Endothelial cell of umbilical vein (primary cell): ENCODE data around the gene MINAR2. TPM values are rescaled to one million over a fixed set of nuclear protein-coding genes. Genes with fewer than 3 reads are reported as not detected.

ENCODE experiments used
- BruUV-seq: library from RNA; stranded (reverse); fragments of 400-500 nt; replicated peaks from 2 replicates; lab custom pipeline; 2021; lab: Mats Ljungman, UMichigan
- CTCF ChIA-PET: fragments of 300-600, 350-600 bp; sonication (Branson Sonifier 250); formaldehyde crosslinking; loops from one replicate; lab custom pipeline; 2021; ENCODE audit warnings: antibody characterized with exemption, inconsistent platforms; lab: Charles Lee
- POLR2A ChIA-PET: fragments of 300-600, 350-600 bp; sonication (Branson Sonifier 250); formaldehyde crosslinking; loops from one replicate; lab custom pipeline; 2021; ENCODE audit warnings: antibody characterized with exemption, inconsistent platforms; lab: Charles Lee
- DNase-seq: peaks from one replicate; pipeline ENCODE4 v3.0.0-alpha.2; 2011; ENCODE audit warnings: low read depth, low spot score
- FAIRE-seq: peaks from 2 replicates; lab custom pipeline; 2011; peaks lifted over from hg19 to GRCh38; lab: Jason Lieb, UNC
- H2AFZ ChIP-seq: 2 replicates; pipeline ENCODE4 v1.6.0; 2012; ENCODE audit warnings: low read depth, low read length, control low read depth, inconsistent platforms
- H3K27ac ChIP-seq: 2 replicates; pipeline ENCODE4 v1.5.1; 2011; ENCODE audit warnings: low read depth, mild to moderate bottlenecking, control low read depth, low read length, moderate library complexity; ENCODE audit not compliant: insufficient read depth
- H3K27me3 ChIP-seq, 2 experiments: 2 replicates each; pipeline versions ENCODE4 v1.6.0 to v1.6.1; 2011; ENCODE audit warnings: low read length in 2 of 2, mixed read lengths in 1 of 2; ENCODE audit not compliant: control insufficient read depth in 2 of 2, insufficient read depth in 2 of 2
- H3K36me3 ChIP-seq, 2 experiments: 2 replicates in 1 of 2; 3 replicates in 1 of 2; pipeline ENCODE4 v1.5.1; 2011; ENCODE audit warnings: low read length in 2 of 2, mild to moderate bottlenecking in 1 of 2, moderate library complexity in 1 of 2; ENCODE audit not compliant: control insufficient read depth in 2 of 2, insufficient read depth in 2 of 2; ENCODE audit errors: extremely low read depth in 1 of 2
- H3K4me1 ChIP-seq: 3 replicates; pipeline ENCODE4 v1.5.1; 2011; ENCODE audit warnings: mild to moderate bottlenecking, low read length; ENCODE audit not compliant: control insufficient read depth, insufficient read depth; ENCODE audit errors: extremely low read depth
- H3K4me2 ChIP-seq: 2 replicates; pipeline ENCODE4 v1.6.1; 2011; ENCODE audit warnings: low read length, control low read depth, mixed read lengths; ENCODE audit not compliant: insufficient read depth
- H3K4me3 ChIP-seq, 3 experiments: fragments of 200-600 bp in 1 of 3; sonication (generic), shearing (Covaris generic) in 1 of 3; replicated peaks in 1 of 3; 2 replicates each; pipeline ENCODE4 v1.5.1; 2011 to 2016; ENCODE audit warnings: control low read depth in 3 of 3, low read length in 3 of 3, mild to moderate bottlenecking in 2 of 3, inconsistent platforms in 1 of 3, low read depth in 1 of 3, moderate library complexity in 1 of 3; ENCODE audit not compliant: insufficient read depth in 1 of 3
- H3K79me2 ChIP-seq: 2 replicates; pipeline ENCODE4 v1.6.0; 2012; ENCODE audit warnings: low read length, inconsistent platforms; ENCODE audit not compliant: control insufficient read depth, insufficient read depth
- H3K9ac ChIP-seq: replicated peaks from 2 replicates; pipeline ENCODE3; 2011; ENCODE audit warnings: low read length, control low read depth; ENCODE audit not compliant: insufficient read depth; ENCODE audit errors: extremely low read depth
- H3K9me1 ChIP-seq: replicated peaks from 3 replicates; pipeline ENCODE4 v1.6.0; 2011; ENCODE audit warnings: mild to moderate bottlenecking, low read length; ENCODE audit not compliant: control insufficient read depth, insufficient read depth; ENCODE audit errors: extremely low read depth
- H3K9me3 ChIP-seq: replicated peaks from 2 replicates; pipeline ENCODE4 v1.5.1; 2012; ENCODE audit warnings: low read length, inconsistent platforms; ENCODE audit not compliant: control insufficient read depth, insufficient read depth
- H4K20me1 ChIP-seq: replicated peaks from 2 replicates; pipeline ENCODE3; 2011; ENCODE audit warnings: mild to moderate bottlenecking, low read length; ENCODE audit not compliant: control insufficient read depth, insufficient read depth; ENCODE audit errors: extremely low read depth
- CTCF ChIP-seq, 2 donors: IDR thresholded peaks; 1 replicate in 1 of 2; 2 replicates in 1 of 2; pipeline ENCODE4 v1.5.1; 2011; ENCODE audit warnings: low read length in 2 of 2, mild to moderate bottlenecking in 2 of 2, moderate library complexity in 2 of 2, control low read depth in 1 of 2, inconsistent platforms in 1 of 2, low read depth in 1 of 2; ENCODE audit not compliant: insufficient read depth in 1 of 2; ENCODE audit errors: extremely low read depth in 1 of 2
- EZH2 ChIP-seq: IDR thresholded peaks from 2 replicates; pipeline ENCODE4 v1.6.1; 2012; ENCODE audit warnings: borderline replicate concordance, low read depth, mild to moderate bottlenecking, moderate library complexity, low read length, inconsistent platforms; ENCODE audit not compliant: severe bottlenecking
- FOS ChIP-seq: IDR thresholded peaks from 2 replicates; pipeline ENCODE4 v1.6.1; 2011; ENCODE audit warnings: mild to moderate bottlenecking, low read length, moderate library complexity, borderline replicate concordance; ENCODE audit not compliant: insufficient read depth
- GATA2 ChIP-seq: IDR thresholded peaks from 2 replicates; pipeline ENCODE4 v1.7.0; 2011; ENCODE audit warnings: low read depth, mild to moderate bottlenecking, moderate library complexity, mixed read lengths, low read length; ENCODE audit not compliant: insufficient read length, insufficient read depth
- JUN ChIP-seq: IDR thresholded peaks from 2 replicates; pipeline ENCODE4 v1.6.1; 2011; ENCODE audit warnings: borderline replicate concordance, low read depth; ENCODE audit not compliant: insufficient read length, insufficient read depth
- MYC ChIP-seq: IDR thresholded peaks from one replicate; pipeline ENCODE4 v1.6.1; 2011; ENCODE audit warnings: mild to moderate bottlenecking, low read depth, low read length
- POLR2A ChIP-seq: IDR thresholded peaks from 2 replicates; pipeline ENCODE4 v1.6.1; 2012; ENCODE audit warnings: low read depth, mild to moderate bottlenecking, control low read depth, low read length
- POLR2AphosphoS5 ChIP-seq: IDR thresholded peaks from 2 replicates; pipeline ENCODE4 v1.6.1; 2012; ENCODE audit warnings: low read depth, mild to moderate bottlenecking, control low read depth, low read length, moderate library complexity; ENCODE audit not compliant: insufficient read depth
- dilution Hi-C: fragments of 300-500 bp; cut with MboI; formaldehyde crosslinking; loops from one replicate; pipeline ENCODE4 v1.15.0; 2019; ENCODE audit warnings: low sequenced_read_pairs; ENCODE audit not compliant: extremely low pct_ligation_motif_present
- intact Hi-C: fragments of 100-400 bp; cut with micrococcal nuclease; formaldehyde crosslinking; loops from one replicate; pipeline ENCODE4 v1.10.0; 2022
- polyA plus RNA-seq, 4 experiments: library from polyadenylated mRNA; depleted of rRNA in 3 of 4; stranded (reverse) in 3 of 4; unstranded in 1 of 4; fragments of >200 nt; gene quantifications; 2 replicates each; pipeline versions ENCODE4 v1.2.1 to v1.2.3, GENCODE V29; 2011 to 2012; ENCODE audit warnings: missing spikeins in 1 of 4
- total RNA-seq: library from RNA; stranded (reverse); gene quantifications from 2 replicates; pipeline ENCODE4 v1.2.3, GENCODE V29; 2021
- TF ChIP-seq, protein P1 (sequence below): IDR thresholded peaks from 2 replicates; pipeline ENCODE4 v1.6.1; 2011; ENCODE audit not compliant: insufficient read depth, insufficient read length

Gene MINAR2
- total and polyA plus RNA-seq, 2 donors (not counting 3 experiments of a cell fraction or from before 2014, with no cell fraction given): not detected

DNA sequence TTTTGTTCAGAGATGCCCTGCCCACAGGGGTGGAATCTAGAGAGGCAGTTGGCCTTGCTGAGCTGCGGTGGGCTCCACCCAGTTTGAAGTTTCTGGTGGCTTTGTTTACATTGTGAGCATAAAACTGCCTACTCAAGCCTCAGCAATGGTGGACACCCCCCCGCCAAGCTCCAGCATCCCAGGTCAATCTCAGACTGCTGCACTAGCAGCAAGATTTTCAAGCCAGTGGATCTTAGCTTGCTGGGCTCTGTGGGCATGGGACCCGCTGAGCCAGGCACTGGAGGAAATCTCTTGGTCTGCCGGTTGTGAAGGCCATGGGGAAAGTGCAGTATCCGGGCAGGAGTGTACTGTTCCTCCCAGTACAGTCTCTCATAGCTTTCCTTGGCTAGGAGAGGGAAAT lies 55.5 kb downstream of the MINAR2 start:
- Histone ChIP-seq H3K9me3 (no peaks in the 10 kb centered on the region), H3K79me2 (no peaks in the 10 kb centered on the region), H3K27me3 (no peaks in the 10 kb centered on the region), H3K36me3 (no peaks in the 10 kb centered on the region), H3K4me1 (no peaks in the 10 kb centered on the region), H2AFZ (no peak overlapping the region), H3K9ac (no peak overlapping the region), H4K20me1 (no peaks in the 10 kb centered on the region), H3K4me2 (no peak overlapping the region), H3K4me3 (no peak overlapping the region), H3K9me1 (no peaks in the 10 kb centered on the region), H3K27ac (no peak overlapping the region)
- FAIRE-seq: no peak
- no TSS peak for BruUV-seq
- ChIA-PET CTCF (no interaction called here), POLR2A (no interaction called here)
- dilution Hi-C loops (no loop called here), intact Hi-C loops (no loop called here)
- TF ChIP-seq FOS (no peak), MYC (no peak), GATA2 (no peak), EZH2 (no peak), POLR2A (no peak), JUN (no peak), CTCF (IDR thresholded peaks at IDR 0.05; ENCODE audit: extremely low read depth in 1 of 2, insufficient read depth in 1 of 2, low read depth in 1 of 2, low read length in 2 of 2) (no peak), POLR2AphosphoS5 (no peak)
- TF ChIP-seq, protein P1, sequence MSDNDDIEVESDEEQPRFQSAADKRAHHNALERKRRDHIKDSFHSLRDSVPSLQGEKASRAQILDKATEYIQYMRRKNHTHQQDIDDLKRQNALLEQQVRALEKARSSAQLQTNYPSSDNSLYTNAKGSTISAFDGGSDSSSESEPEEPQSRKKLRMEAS: no peak
- DNase-seq: no peak
